Mucosa of rectum (tissue), 2 donors: Measurements from ENCODE around the gene LIN37.
"Not testable (repeated sequence)": the region's sequence is repeated elsewhere in the genome, so short reads cannot be mapped to it uniquely, and the experiment has no call there.

Source experiments
- H3K27ac ChIP-seq, 2 donors: one replicate each; pipeline ENCODE4 v1.7.0; 2013; ENCODE audit warnings: inconsistent platforms in 2 of 2, low read depth in 2 of 2, low read length in 2 of 2
- H3K27me3 ChIP-seq, 2 donors: one replicate each; pipeline ENCODE4 v1.7.0; 2013; ENCODE audit warnings: low read length in 2 of 2; ENCODE audit not compliant: control insufficient read depth in 2 of 2, insufficient read depth in 2 of 2
- H3K36me3 ChIP-seq, 2 donors: one replicate each; pipeline ENCODE4 v1.7.0; 2013; ENCODE audit warnings: low read length in 2 of 2; ENCODE audit not compliant: control insufficient read depth in 2 of 2, insufficient read depth in 2 of 2
- H3K4me1 ChIP-seq, 2 donors: one replicate each; pipeline ENCODE4 v1.7.0; 2013; ENCODE audit warnings: low read length in 2 of 2, mild to moderate bottlenecking in 1 of 2; ENCODE audit not compliant: control insufficient read depth in 2 of 2, insufficient read depth in 2 of 2
- H3K4me3 ChIP-seq, 2 donors: one replicate each; pipeline ENCODE4 v1.7.0; 2013; ENCODE audit warnings: low read length in 2 of 2
- H3K9ac ChIP-seq, 2 donors: one replicate each; pipeline ENCODE4 v1.7.0; 2013; ENCODE audit warnings: low read length in 2 of 2, low read depth in 1 of 2, mild to moderate bottlenecking in 1 of 2
- H3K9me3 ChIP-seq, 2 donors: one replicate each; pipeline ENCODE4 v1.7.0; 2013; ENCODE audit warnings: low read length in 2 of 2; ENCODE audit not compliant: control insufficient read depth in 2 of 2
- donor health status: healthy.
- donor health status: Normal muscosa, but diverticular disease.

The LIN37 gene

DNA sequence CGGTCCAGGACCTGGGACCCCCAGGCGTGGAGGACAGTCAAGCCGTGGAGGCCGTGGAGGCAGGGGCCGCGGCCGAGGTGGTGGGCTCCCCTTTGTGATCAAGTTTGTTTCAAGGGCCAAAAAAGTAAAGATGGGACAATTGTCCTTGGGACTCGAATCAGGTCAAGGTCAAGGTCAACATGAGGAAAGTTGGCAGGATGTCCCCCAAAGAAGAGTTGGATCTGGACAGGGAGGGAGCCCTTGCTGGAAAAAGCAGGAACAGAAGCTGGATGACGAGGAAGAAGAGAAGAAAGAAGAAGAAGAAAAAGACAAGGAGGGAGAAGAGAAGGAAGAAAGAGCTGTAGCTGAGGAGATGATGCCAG, 28.2 kb upstream of the LIN37 start:
- H3K27me3 ChIP-seq, result no peaks in the 10 kb centered on the region
- peaks cover 21 to 28% of the 10 kb centered on the region in 2 donors for H3K4me1 ChIP-seq
- no peaks in the 10 kb centered on the region for H3K9me3 ChIP-seq
- H3K36me3 ChIP-seq, result peaks cover 35 to 38% of the 10 kb centered on the region in 2 donors
- H3K4me3 ChIP-seq, result no peak overlapping the region
- H3K9ac ChIP-seq, result no peak overlapping the region
- H3K27ac ChIP-seq, result no peak overlapping the region

DNA sequence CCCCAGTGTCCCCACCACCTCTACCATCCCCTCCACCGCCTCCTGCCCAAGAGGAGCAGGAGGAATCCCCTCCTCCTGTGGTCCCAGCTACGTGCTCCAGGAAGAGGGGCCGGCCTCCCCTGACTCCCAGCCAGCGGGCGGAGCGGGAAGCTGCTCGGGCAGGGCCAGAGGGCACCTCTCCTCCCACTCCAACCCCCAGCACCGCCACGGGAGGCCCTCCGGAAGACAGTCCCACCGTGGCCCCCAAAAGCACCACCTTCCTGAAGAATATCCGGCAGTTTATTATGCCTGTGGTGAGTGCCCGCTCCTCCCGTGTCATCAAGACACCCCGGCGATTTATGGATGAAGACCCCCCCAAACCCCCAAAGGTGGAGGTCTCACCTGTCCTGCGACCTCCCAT, 27.7 kb upstream of the LIN37 start:
- H3K27ac ChIP-seq, result no peak overlapping the region
- H3K36me3 ChIP-seq, result peaks cover 40 to 43% of the 10 kb centered on the region in 2 donors
- peaks cover 16 to 23% of the 10 kb centered on the region in 2 donors for H3K4me1 ChIP-seq
- H3K9ac ChIP-seq, result no peak overlapping the region
- H3K4me3 ChIP-seq, result no peak overlapping the region
- H3K9me3 ChIP-seq, result no peaks in the 10 kb centered on the region
- H3K27me3 ChIP-seq, result no peaks in the 10 kb centered on the region

DNA sequence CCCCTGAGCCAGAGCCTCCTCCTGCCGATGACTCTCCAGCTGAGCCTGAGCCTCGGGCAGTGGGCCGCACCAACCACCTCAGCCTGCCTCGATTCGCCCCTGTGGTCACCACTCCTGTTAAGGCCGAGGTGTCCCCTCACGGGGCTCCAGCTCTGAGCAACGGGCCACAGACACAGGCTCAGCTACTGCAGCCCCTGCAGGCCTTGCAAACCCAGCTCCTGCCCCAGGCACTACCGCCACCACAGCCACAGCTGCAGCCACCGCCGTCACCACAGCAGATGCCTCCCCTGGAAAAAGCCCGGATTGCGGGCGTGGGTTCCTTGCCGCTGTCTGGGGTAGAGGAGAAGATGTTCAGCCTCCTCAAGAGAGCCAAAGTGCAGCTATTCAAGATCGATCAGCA, 27.0 kb upstream of the LIN37 start:
- Histone ChIP-seq H3K27me3 (no peaks in the 10 kb centered on the region), H3K9me3 (no peaks in the 10 kb centered on the region), H3K9ac (no peak overlapping the region), H3K27ac (no peak overlapping the region), H3K4me3 (no peak overlapping the region), H3K4me1 (peaks cover 9 to 16% of the 10 kb centered on the region in 2 donors), H3K36me3 (peaks cover 47 to 49% of the 10 kb centered on the region in 2 donors)

DNA sequence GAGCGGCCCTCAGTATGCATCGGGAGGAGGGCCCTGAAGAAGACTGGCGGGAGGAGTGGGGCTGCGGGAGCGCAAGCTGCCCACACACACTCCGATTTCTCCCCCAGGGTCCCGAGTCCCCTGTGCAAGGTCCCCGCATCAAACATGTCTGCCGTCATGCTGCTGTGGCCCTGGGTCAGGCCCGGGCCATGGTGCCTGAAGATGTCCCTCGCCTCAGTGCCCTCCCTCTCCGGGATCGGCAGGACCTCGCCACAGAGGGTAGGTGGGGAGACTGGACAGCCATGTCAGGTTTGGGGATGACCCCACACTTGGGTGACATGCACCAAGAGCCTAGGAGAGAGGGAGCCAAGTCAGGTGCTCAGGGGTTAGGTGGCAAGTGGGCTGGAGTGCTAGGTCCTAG, 25.9 kb upstream of the LIN37 start:
- Histone ChIP-seq H3K27me3 (no peaks in the 10 kb centered on the region), H3K4me3 (no peak overlapping the region), H3K36me3 (peaks cover 56 to 58% of the 10 kb centered on the region in 2 donors), H3K9me3 (no peaks in the 10 kb centered on the region), H3K9ac (no peak overlapping the region), H3K4me1 (peaks cover 9 to 10% of the 10 kb centered on the region in 2 donors), H3K27ac (no peak overlapping the region)

DNA sequence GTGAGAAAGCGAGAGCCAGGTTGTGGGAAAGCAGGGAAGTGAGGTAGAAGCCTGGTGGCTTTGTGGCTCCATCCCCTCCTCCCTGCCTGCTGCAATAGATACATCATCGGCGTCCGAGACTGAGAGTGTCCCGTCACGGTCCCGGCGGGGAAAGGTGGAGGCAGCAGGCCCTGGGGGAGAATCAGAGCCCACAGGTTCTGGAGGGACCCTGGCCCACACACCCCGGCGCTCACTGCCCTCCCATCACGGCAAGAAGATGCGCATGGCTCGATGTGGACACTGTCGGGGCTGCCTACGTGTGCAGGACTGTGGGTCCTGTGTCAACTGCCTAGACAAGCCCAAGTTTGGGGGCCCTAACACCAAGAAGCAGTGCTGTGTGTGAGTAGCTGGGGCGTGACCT, 25.5 kb upstream of the LIN37 start:
- peaks cover 60 to 62% of the 10 kb centered on the region in 2 donors for H3K36me3 ChIP-seq
- no peak overlapping the region for H3K9ac ChIP-seq
- no peaks in the 10 kb centered on the region for H3K9me3 ChIP-seq
- no peaks in the 10 kb centered on the region for H3K27me3 ChIP-seq
- H3K4me3 ChIP-seq, result no peak overlapping the region
- peaks cover 9 to 10% of the 10 kb centered on the region in 2 donors for H3K4me1 ChIP-seq
- no peak overlapping the region for H3K27ac ChIP-seq

DNA sequence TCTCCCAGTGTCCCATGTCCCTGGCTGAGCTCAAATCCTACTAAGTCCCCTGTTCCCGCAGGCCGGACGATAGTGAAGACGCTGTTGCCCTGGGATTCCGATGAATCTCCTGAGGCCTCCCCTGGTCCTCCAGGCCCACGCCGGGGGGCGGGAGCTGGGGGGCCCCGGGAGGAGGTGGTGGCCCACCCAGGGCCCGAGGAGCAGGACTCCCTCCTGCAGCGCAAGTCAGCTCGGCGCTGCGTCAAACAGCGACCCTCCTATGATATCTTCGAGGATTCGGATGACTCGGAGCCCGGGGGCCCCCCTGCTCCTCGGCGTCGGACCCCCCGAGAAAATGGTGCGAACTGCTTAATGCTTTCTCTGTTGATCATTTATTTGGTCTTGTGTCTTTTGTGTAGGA, 24.7 kb upstream of the LIN37 start:
- Histone ChIP-seq H3K9me3 (no peaks in the 10 kb centered on the region), H3K4me1 (peaks cover 8 to 9% of the 10 kb centered on the region in 2 donors), H3K27ac (no peak overlapping the region), H3K27me3 (no peaks in the 10 kb centered on the region), H3K36me3 (peaks cover 67 to 70% of the 10 kb centered on the region in 2 donors), H3K9ac (no peak overlapping the region), H3K4me3 (no peak overlapping the region)

DNA sequence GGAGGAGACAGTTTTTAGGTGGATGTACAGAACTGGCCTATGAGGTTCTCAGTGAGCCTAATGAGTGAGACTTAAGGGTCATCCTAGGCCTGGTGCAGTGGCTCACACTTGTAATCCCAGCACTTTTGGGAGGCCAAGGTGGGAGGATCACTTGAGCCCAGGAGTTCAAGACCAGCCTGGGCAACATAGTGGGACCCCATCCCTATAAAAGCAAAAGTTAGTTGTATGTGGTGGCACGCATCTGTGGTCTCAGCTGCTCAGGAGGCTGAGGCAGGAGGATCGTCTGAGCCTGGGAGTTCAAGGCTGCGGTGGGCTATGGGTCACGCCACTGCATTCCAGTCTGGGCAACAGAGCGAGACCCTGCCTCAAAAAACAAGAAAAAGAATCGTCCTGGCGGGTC, 24.2 kb upstream of the LIN37 start:
- not testable (repeated sequence) for H3K9me3 ChIP-seq, H3K4me1 ChIP-seq

DNA sequence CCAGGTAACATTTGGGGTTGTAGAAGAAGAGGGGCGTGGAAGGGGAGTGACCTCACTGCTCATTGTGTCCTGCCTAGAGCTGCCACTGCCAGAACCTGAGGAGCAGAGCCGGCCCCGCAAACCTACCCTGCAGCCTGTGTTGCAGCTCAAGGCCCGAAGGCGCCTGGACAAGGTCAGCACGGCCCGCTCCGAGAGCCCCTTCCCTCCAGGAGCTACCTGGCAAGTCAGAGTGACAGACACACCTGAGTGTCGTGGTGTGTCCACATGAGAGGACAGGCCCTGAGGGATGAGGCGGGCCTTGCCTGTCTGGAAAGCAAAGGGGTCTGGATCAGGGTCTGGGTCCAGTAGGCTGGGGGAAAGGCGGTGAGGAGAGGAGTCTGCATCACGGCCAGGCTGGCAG, 23.8 kb upstream of the LIN37 start:
- H3K9me3 ChIP-seq, result no peaks in the 10 kb centered on the region
- H3K9ac ChIP-seq, result no peak overlapping the region
- H3K4me1 ChIP-seq, result no peaks in the 10 kb centered on the region
- peaks cover 76 to 78% of the 10 kb centered on the region in 2 donors for H3K36me3 ChIP-seq
- H3K27ac ChIP-seq, result no peak overlapping the region
- H3K27me3 ChIP-seq, result no peaks in the 10 kb centered on the region
- no peak overlapping the region for H3K4me3 ChIP-seq

More for the DNA sequence above, 24.2 kb upstream of the LIN37 start:
- H3K27ac ChIP-seq, H3K9ac ChIP-seq, H3K27me3 ChIP-seq, H3K4me3 ChIP-seq: not testable (repeated sequence)
- H3K36me3 ChIP-seq, result peaks cover 71 to 74% of the 10 kb centered on the region in 2 donors

DNA sequence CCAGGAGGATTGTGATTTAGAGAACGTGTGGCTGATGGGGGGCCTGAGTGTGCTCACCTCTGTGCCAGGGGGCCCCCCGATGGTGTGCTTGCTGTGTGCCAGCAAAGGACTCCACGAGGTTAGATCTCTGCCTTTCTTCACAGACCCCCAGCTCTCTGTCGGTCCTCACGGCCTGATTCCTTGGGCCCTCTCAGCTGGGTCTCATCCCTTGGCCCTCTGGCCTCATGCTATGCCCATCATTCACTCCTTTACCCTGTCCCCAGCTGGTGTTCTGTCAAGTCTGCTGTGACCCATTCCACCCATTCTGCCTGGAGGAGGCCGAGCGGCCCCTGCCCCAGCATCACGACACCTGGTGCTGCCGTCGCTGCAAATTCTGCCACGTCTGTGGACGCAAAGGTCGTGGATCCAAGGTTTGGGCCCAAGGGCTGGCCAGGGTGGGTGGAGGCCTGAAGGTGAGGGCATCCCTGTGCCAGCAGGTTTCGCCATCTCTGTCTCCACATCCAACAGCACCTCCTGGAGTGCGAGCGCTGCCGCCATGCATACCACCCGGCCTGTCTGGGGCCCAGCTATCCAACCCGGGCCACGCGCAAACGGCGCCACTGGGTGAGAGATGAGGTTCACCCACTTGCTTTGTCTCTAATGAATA, 23.0 kb upstream of the LIN37 start:
- Histone ChIP-seq H3K9me3 (no peaks in the 10 kb centered on the region), H3K36me3 (peaks cover 84% of the 10 kb centered on the region in 2 donors), H3K4me1 (no peaks in the 10 kb centered on the region), H3K27ac (no peak overlapping the region), H3K9ac (no peak overlapping the region), H3K27me3 (no peaks in the 10 kb centered on the region), H3K4me3 (no peak overlapping the region)

DNA sequence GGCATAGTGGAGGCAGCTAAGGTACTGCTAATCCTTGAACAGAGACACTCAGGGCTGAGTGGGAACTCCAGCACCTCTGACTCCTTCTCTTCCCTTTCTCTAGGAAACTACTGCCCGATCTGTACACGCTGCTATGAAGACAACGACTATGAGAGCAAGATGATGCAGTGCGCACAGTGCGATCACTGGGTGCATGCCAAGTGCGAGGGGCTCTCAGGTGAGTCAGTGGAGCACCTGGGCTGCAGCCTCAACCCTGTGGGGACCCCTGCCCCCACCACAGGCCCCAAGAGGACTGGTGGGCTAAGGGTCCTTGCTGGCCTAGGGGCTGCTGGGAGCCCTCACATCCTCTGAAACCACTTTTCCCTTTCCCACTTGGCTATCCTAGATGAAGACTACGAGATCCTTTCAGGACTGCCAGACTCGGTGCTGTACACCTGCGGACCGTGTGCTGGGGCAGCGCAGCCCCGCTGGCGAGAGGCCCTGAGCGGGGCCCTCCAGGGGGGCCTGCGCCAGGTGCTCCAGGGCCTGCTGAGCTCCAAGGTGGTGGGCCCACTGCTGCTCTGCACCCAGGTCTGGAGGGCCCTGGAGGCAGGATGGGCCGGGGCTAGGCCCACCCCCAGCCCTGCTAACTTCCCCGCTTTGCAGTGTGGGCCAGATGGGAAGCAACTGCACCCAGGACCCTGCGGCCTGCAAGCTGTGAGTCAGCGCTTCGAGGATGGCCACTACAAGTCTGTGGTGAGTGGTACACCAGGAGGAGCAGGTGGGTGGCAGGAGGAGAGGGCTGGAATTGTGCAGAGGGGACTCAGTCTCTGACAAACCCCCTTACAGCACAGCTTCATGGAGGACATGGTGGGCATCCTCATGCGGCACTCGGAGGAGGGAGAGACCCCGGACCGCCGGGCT, 21.1 kb upstream of the LIN37 start:
- Histone ChIP-seq H3K27ac (no peak overlapping the region), H3K36me3 (peaks cover 93 to 95% of the 10 kb centered on the region in 2 donors), H3K27me3 (no peaks in the 10 kb centered on the region), H3K9me3 (no peaks in the 10 kb centered on the region), H3K9ac (no peak overlapping the region), H3K4me1 (no peaks in the 10 kb centered on the region), H3K4me3 (no peak overlapping the region)
